HG03045 (cell line): ENCODE data around the gene NFATC2.
"Not testable (repeated sequence)": the region's sequence is repeated elsewhere in the genome, so short reads cannot be mapped to it uniquely, and the experiment has no call there.

Experiments used
- ATAC-seq: cut with Tn5 transposase; IDR thresholded peaks from one replicate; pipeline ENCODE4 v1.9.1; 2021; ENCODE audit warnings: mild to moderate bottlenecking, moderate library complexity; ENCODE audit not compliant: unreplicated experiment

Gene NFATC2

GRCh38 chr20:51569815-51570738, 27.6 kb upstream of the NFATC2 start:
- ATAC-seq: no peak

GRCh38 chr20:51568533-51568932, 26.0 kb upstream of the NFATC2 start:
- not testable (repeated sequence) for ATAC-seq

GRCh38 chr20:51567622-51568021, 25.1 kb upstream of the NFATC2 start:
- no peak for ATAC-seq

GRCh38 chr20:51566594-51566993, 24.1 kb upstream of the NFATC2 start:
- ATAC-seq: no peak

GRCh38 chr20:51565298-51566144, 23.0 kb upstream of the NFATC2 start:
- no peak for ATAC-seq

GRCh38 chr20:51563486-51564332, 21.2 kb upstream of the NFATC2 start:
- no peak for ATAC-seq

- no peak for ATAC-seq
Observed at GRCh38 chr20:51563174-51563485, 20.6 kb upstream of the NFATC2 start.

GRCh38 chr20:51562332-51563173, 20.0 kb upstream of the NFATC2 start:
- ATAC-seq: no peak

- ATAC-seq: no peak
Observed at GRCh38 chr20:51562027-51562331, 19.5 kb upstream of the NFATC2 start.

- no peak for ATAC-seq
Observed at GRCh38 chr20:51560550-51561307, 18.2 kb upstream of the NFATC2 start.

- ATAC-seq: no peak
Observed at GRCh38 chr20:51560042-51560441, 17.5 kb upstream of the NFATC2 start.

- no peak for ATAC-seq
Observed at GRCh38 chr20:51554538-51555165, 12.1 kb upstream of the NFATC2 start.

- no peak for ATAC-seq
Observed at GRCh38 chr20:51553897-51554486, 11.5 kb upstream of the NFATC2 start.

- no peak for ATAC-seq
Observed at GRCh38 chr20:51551186-51551585, 8.7 kb upstream of the NFATC2 start.

GRCh38 chr20:51549474-51549873, 7.0 kb upstream of the NFATC2 start:
- ATAC-seq: no peak

- ATAC-seq: no peak
Observed at GRCh38 chr20:51547951-51548350, 5.4 kb upstream of the NFATC2 start.

- no peak for ATAC-seq
Observed at GRCh38 chr20:51545515-51545914, 3.0 kb upstream of the NFATC2 start.

- ATAC-seq: no peak
Observed at GRCh38 chr20:51543422-51543788, 886 bp upstream of the NFATC2 start.

GRCh38 chr20:51542033-51542570, 417 bp downstream of the NFATC2 start:
- ATAC-seq: peak; percentile 40
